ENCODE results near the gene PTPRN2. TPM values are rescaled to one million over a fixed set of nuclear protein-coding genes. Genes with fewer than 3 reads are reported as not detected.

Gene PTPRN2
- total RNA-seq, 1 experiment from 2014 or later, result 1.1 TPM

DNA sequence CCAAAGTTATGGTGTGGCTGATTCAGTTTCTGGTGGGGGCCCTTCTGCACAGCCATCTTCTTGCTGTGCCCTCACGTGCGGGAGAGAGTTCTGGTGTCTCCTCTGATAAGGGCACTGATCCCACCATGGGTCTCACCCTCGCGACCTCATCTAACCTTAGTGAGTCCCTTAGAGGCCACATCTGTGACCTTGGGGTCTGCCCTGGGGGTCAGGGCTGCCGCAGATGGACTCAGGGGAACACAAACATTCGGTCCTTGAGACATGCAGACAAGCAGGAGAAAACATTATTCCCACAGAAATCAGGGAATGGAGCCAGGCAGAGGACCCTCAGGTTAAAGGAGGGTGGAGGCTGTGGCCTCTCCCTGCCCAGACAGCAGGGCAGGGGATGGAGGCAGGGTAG, 1072.9 kb downstream of the PTPRN2 start:
- no peak overlapping the region for H3K27ac ChIP-seq (ENCODE audit: low read length)
- CTCF ChIA-PET, result no interaction called here
- POLR2A ChIA-PET, result no interaction called here
- ATAC-seq (no peak), DNase-seq (ENCODE audit: low read depth, low spot score) (no peak)
- no peaks in the 10 kb centered on the region for H3K27me3 ChIP-seq (ENCODE audit: control insufficient read depth, insufficient read depth, low read length)
- H3K9me3 ChIP-seq (ENCODE audit: control insufficient read depth, insufficient read depth, low read depth, low read length), result no peaks in the 10 kb centered on the region
- H3K4me1 ChIP-seq (ENCODE audit: control insufficient read depth, insufficient read depth, low read length), result no peaks in the 10 kb centered on the region; the same call in 1 of the 2 replicates
- no TSS peak for BruUV-seq (replicated peaks)
- in situ Hi-C loops (cut with HindIII; ENCODE audit: low pct_unique_long_range_greater_than_20kb, low sequenced_read_pairs), result no loop called here
- TF ChIP-seq, protein P1, sequence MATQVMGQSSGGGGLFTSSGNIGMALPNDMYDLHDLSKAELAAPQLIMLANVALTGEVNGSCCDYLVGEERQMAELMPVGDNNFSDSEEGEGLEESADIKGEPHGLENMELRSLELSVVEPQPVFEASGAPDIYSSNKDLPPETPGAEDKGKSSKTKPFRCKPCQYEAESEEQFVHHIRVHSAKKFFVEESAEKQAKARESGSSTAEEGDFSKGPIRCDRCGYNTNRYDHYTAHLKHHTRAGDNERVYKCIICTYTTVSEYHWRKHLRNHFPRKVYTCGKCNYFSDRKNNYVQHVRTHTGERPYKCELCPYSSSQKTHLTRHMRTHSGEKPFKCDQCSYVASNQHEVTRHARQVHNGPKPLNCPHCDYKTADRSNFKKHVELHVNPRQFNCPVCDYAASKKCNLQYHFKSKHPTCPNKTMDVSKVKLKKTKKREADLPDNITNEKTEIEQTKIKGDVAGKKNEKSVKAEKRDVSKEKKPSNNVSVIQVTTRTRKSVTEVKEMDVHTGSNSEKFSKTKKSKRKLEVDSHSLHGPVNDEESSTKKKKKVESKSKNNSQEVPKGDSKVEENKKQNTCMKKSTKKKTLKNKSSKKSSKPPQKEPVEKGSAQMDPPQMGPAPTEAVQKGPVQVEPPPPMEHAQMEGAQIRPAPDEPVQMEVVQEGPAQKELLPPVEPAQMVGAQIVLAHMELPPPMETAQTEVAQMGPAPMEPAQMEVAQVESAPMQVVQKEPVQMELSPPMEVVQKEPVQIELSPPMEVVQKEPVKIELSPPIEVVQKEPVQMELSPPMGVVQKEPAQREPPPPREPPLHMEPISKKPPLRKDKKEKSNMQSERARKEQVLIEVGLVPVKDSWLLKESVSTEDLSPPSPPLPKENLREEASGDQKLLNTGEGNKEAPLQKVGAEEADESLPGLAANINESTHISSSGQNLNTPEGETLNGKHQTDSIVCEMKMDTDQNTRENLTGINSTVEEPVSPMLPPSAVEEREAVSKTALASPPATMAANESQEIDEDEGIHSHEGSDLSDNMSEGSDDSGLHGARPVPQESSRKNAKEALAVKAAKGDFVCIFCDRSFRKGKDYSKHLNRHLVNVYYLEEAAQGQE (IDR thresholded peaks at IDR 0.05; ENCODE audit: insufficient read depth in 1 of 2, low read depth in 2 of 2, low read length in 1 of 2), result no peak
- TF ChIP-seq, protein P2, sequence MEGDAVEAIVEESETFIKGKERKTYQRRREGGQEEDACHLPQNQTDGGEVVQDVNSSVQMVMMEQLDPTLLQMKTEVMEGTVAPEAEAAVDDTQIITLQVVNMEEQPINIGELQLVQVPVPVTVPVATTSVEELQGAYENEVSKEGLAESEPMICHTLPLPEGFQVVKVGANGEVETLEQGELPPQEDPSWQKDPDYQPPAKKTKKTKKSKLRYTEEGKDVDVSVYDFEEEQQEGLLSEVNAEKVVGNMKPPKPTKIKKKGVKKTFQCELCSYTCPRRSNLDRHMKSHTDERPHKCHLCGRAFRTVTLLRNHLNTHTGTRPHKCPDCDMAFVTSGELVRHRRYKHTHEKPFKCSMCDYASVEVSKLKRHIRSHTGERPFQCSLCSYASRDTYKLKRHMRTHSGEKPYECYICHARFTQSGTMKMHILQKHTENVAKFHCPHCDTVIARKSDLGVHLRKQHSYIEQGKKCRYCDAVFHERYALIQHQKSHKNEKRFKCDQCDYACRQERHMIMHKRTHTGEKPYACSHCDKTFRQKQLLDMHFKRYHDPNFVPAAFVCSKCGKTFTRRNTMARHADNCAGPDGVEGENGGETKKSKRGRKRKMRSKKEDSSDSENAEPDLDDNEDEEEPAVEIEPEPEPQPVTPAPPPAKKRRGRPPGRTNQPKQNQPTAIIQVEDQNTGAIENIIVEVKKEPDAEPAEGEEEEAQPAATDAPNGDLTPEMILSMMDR (IDR thresholded peaks at IDR 0.05), result no peak
- TF ChIP-seq POLR2AphosphoS5 (IDR thresholded peaks at IDR 0.05; ENCODE audit: low read depth, low read length), result no peak
- TF ChIP-seq TCF7L2 (IDR thresholded peaks at IDR 0.05; ENCODE audit: low read depth, low read length), result no peak
- TF ChIP-seq SIN3A (IDR thresholded peaks at IDR 0.05; ENCODE audit: borderline replicate concordance, insufficient read depth, low read depth, low read length), result no peak
- no peaks in the 10 kb centered on the region for H3K36me3 ChIP-seq (ENCODE audit: control insufficient read depth, insufficient read depth, low read length)
- H3K4me3 ChIP-seq (ENCODE audit: low read depth in 2 of 2, low read length in 2 of 2), result no peak overlapping the region
- intact Hi-C loops (cut with micrococcal nuclease; ENCODE audit: unreplicated experiment), result no loop called here

DNA sequence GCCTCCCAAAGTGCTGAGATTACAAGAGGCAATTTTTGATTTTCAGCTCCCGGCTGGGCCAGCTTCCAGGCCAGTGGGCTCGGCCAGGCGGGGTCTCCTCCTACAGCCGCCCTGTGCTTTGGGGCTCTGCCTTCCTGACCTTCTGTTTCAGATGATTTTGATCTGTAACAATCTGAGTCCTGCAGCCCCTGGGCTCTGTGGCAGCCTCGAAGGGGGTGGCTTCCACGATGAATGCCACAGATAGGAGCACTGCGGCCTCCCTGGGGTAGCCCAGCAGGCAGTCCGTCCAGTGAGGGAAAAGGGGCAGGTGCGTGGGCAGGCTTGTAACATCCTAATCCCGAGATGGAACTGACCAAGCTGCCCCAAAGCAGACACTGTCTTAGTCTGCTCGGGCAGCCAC, 1073.3 kb downstream of the PTPRN2 start:
- ATAC-seq, result no peak
- TF ChIP-seq, protein P2 (IDR thresholded peaks at IDR 0.05), result no peak
- TF ChIP-seq SIN3A (IDR thresholded peaks at IDR 0.05; ENCODE audit: borderline replicate concordance, insufficient read depth, low read depth, low read length) (no peak), POLR2AphosphoS5 (IDR thresholded peaks at IDR 0.05; ENCODE audit: low read depth, low read length) (no peak), TCF7L2 (IDR thresholded peaks at IDR 0.05; ENCODE audit: low read depth, low read length) (no peak)
- TF ChIP-seq, protein P1 (IDR thresholded peaks at IDR 0.05; ENCODE audit: insufficient read depth in 1 of 2, low read depth in 2 of 2, low read length in 1 of 2), result no peak
- CTCF ChIA-PET, result no interaction called here

More for the DNA sequence above, 1073.3 kb downstream of the PTPRN2 start:
- H3K9me3 ChIP-seq (ENCODE audit: control insufficient read depth, insufficient read depth, low read depth, low read length), result no peaks in the 10 kb centered on the region
- no peak for DNase-seq (ENCODE audit: low read depth, low spot score)
- intact Hi-C loops (cut with micrococcal nuclease; ENCODE audit: unreplicated experiment) (no loop called here), in situ Hi-C loops (cut with HindIII; ENCODE audit: low pct_unique_long_range_greater_than_20kb, low sequenced_read_pairs) (no loop called here)
- no TSS peak for BruUV-seq (replicated peaks)
- no peaks in the 10 kb centered on the region for H3K36me3 ChIP-seq (ENCODE audit: control insufficient read depth, insufficient read depth, low read length)
- POLR2A ChIA-PET, result no interaction called here
- H3K27me3 ChIP-seq (ENCODE audit: control insufficient read depth, insufficient read depth, low read length), result no peaks in the 10 kb centered on the region
- H3K4me3 ChIP-seq (ENCODE audit: low read depth in 2 of 2, low read length in 2 of 2), result no peak overlapping the region
- H3K27ac ChIP-seq (ENCODE audit: low read length), result no peak overlapping the region
- no peaks in the 10 kb centered on the region; the same call in 1 of the 2 replicates for H3K4me1 ChIP-seq (ENCODE audit: control insufficient read depth, insufficient read depth, low read length)
